Mucosa of descending colon (tissue), 3 donors: ENCODE measurements around the gene CDC34. TPM values are rescaled to one million over a fixed set of nuclear protein-coding genes. Genes with fewer than 3 reads are reported as not detected.

Source experiments
- ATAC-seq: fragments of 200-7000 bp; cut with Tn5 transposase; one replicate; pipeline ENCODE4 v1.9.1; 2020; ENCODE audit warnings: mild to moderate bottlenecking, moderate library complexity
- DNase-seq, 3 donors: peaks; one replicate each; pipeline ENCODE4 v3.0.0-alpha.2; 2020
- H3K36me3 ChIP-seq: fragments of 200-600 bp; one replicate; pipeline ENCODE4 v1.8.0; 2021; ENCODE audit warnings: low read depth, mild to moderate bottlenecking
- H3K4me1 ChIP-seq: fragments of 200-600 bp; one replicate; pipeline ENCODE4 v1.8.0; 2021; ENCODE audit warnings: low read depth, mild to moderate bottlenecking
- H3K4me3 ChIP-seq: fragments of 200-600 bp; one replicate; pipeline ENCODE4 v1.8.0; 2021; ENCODE audit warnings: mild to moderate bottlenecking
- H3K9me3 ChIP-seq: fragments of 200-600 bp; one replicate; pipeline ENCODE4 v1.8.0; 2021; ENCODE audit warnings: mild to moderate bottlenecking
- intact Hi-C, 2 donors: fragments of 100-400 bp; cut with DNase I in 1 of 2; cut with micrococcal nuclease in 1 of 2; formaldehyde crosslinking; loops; one replicate each; pipeline versions ENCODE4 v1.11.0 to v1.11.1; 2022; cut with DNase I, micrococcal nuclease
- total RNA-seq, 3 donors: library from RNA; stranded (reverse); fragmentation: NEBNext Ultra II Directional in 2 of 3; extraction: Animal tissue kit (Norgen Biotek cat#: 25700) in 2 of 3; gene quantifications; one replicate each; pipeline versions ENCODE4 v1.2.1 to v1.2.4, GENCODE V29; 2021 to 2023
- TF ChIP-seq, protein P1 (sequence below): fragments of 200-600 bp; IDR thresholded peaks from one replicate; pipeline ENCODE4 v1.8.0; 2022; ENCODE audit warnings: antibody characterized with exemption, mild to moderate bottlenecking
- donor health status: DM: no; HTN: no; CAD: no; lungs with moderate emphysema.
- donor health status: DM: no; HTN: no; CAD: no.
- donor health status: DM: no; HTN: yes; CAD: no.

Gene CDC34
- total RNA-seq, 3 donors from 2014 or later = 64.6 to 78.0 (median 71.2) TPM

DNA sequence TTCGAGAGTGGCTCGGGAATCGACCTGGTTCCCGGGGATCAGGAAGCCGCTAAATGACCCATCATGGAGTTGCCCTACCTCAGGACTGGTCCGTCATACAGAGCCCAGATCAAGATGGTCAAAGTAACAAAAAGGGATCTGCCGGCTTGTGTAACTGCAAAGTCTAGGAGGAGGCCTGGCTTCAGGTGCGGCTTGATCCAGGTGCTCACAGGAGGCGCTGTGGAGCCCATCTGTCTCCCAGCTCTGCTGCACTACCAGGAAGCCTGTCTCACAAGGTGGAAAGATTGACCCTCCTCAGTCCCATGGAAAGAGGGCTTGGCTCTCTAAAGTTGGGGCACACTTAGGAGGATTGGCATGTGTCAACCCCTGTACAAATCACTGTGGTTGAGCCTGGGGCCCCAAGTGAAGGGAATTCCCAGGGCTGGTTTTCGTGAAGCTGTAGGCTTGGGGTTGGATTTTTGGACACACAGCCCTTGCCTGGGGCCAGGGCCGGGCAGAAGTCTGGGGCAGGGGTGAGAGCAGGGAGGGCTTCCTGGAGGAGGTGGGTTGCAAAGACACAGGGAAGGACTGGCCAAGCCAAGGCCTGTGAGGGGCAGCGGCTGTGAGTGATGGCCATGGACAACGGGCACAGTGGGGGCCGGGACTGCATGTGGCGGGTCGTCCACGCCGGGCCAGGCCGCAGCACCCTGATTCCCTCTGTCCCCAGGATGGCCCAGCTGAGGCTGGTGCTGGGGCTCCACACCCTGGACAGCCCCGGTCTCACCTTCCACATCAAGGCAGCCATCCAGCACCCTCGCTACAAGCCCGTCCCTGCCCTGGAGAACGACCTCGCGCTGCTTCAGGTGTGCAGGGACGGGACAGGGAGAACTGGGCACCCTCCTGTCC lies 16.5 kb downstream of the CDC34 start:
- no peaks in the 10 kb centered on the region for H3K9me3 ChIP-seq
- H3K36me3 ChIP-seq = no peaks in the 10 kb centered on the region
- peak in 1 of 3 donors; percentile 30 for DNase-seq
- intact Hi-C loops = no loop called here
- TF ChIP-seq, protein P1, sequence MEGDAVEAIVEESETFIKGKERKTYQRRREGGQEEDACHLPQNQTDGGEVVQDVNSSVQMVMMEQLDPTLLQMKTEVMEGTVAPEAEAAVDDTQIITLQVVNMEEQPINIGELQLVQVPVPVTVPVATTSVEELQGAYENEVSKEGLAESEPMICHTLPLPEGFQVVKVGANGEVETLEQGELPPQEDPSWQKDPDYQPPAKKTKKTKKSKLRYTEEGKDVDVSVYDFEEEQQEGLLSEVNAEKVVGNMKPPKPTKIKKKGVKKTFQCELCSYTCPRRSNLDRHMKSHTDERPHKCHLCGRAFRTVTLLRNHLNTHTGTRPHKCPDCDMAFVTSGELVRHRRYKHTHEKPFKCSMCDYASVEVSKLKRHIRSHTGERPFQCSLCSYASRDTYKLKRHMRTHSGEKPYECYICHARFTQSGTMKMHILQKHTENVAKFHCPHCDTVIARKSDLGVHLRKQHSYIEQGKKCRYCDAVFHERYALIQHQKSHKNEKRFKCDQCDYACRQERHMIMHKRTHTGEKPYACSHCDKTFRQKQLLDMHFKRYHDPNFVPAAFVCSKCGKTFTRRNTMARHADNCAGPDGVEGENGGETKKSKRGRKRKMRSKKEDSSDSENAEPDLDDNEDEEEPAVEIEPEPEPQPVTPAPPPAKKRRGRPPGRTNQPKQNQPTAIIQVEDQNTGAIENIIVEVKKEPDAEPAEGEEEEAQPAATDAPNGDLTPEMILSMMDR = no peak
- peaks cover 15% of the 10 kb centered on the region for H3K4me1 ChIP-seq
- H3K4me3 ChIP-seq = no peak overlapping the region
- ATAC-seq = no peak

DNA sequence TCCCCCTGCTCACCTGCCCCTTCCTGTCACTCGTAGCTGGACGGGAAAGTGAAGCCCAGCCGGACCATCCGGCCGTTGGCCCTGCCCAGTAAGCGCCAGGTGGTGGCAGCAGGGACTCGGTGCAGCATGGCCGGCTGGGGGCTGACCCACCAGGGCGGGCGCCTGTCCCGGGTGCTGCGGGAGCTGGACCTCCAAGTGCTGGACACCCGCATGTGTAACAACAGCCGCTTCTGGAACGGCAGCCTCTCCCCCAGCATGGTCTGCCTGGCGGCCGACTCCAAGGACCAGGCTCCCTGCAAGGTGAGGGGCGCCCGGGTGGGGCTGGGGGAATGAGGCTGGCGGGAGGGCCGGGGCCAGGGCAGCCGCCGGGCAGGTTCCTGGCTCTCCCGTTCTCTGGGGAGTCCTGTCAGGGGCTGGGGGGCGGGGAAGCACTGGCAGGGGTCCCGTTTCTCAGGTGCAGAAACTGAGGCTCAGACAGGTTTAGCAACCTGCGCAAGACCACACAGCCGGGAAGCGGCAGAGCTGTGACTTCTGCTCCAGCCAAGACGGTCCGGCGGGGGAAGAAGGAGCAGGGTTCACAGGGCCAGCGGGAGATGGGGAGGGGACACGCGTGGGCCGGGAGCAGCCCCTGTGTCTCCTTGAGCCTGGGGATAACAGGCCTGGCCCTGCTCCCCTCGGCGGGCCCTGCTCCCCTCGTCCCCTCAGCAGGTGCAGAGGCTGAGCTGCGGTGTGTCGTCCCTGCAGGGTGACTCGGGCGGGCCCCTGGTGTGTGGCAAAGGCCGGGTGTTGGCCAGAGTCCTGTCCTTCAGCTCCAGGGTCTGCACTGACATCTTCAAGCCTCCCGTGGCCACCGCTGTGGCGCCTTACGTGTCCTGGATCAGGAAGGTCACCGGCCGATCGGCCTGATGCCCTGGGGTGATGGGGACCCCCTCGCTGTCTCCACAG lies 17.6 kb downstream of the CDC34 start:
- DNase-seq (peak in 1 of 3 donors; percentile 44), ATAC-seq (no peak)
- no peaks in the 10 kb centered on the region for H3K36me3 ChIP-seq
- TF ChIP-seq, protein P1 = no peak
- H3K4me3 ChIP-seq = no peak overlapping the region
- peaks cover 15% of the 10 kb centered on the region for H3K4me1 ChIP-seq
- intact Hi-C loops = no loop called here
- no peaks in the 10 kb centered on the region for H3K9me3 ChIP-seq

DNA sequence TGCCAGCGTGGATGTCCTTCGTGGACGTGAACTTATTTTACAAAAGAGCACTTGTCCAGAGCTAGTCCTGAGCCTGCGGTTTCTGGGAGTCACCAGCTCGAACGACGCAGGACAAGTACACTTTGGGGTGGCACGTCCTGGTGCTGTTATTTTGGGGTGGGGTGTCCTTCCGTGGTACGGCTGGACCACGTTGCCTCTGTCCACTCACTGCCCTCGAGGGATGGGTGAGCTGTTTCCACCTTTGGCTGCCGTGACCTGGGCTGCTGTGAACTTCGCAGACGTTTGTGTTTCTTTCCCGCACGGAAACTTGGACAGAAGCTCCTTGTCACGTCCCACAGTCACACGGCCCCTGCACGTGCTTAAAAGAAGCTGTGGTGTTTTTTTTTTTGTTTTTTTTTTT lies 23.3 kb downstream of the CDC34 start:
- TF ChIP-seq, protein P1 = no peak
- no peak overlapping the region for H3K4me3 ChIP-seq
- no peaks in the 10 kb centered on the region for H3K9me3 ChIP-seq
- H3K36me3 ChIP-seq = no peaks in the 10 kb centered on the region
- intact Hi-C loops = no loop called here
- ATAC-seq (no peak), DNase-seq (peak in 1 of 3 donors; percentile 28)
- H3K4me1 ChIP-seq = peaks cover 26% of the 10 kb centered on the region

DNA sequence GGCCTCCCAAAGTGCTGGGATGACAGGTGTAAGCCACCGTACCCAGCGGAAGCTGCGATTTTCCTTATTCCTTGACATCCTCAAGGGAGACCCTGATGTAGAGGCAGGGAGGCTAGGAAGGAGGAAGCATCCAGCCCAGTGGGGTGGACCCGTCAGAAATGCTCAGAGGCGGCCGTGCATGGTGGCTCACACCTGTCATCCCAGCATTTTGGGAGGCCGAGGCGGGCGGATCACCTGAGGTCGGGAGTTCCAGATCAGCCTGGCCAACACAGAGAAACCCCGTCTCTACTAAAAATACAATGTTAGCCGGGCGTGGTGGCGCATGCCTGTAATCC lies 23.9 kb downstream of the CDC34 start:
- H3K4me3 ChIP-seq = no peak overlapping the region
- intact Hi-C loops = no loop called here

More for the DNA sequence above, 23.9 kb downstream of the CDC34 start:
- H3K4me1 ChIP-seq = peaks cover 26% of the 10 kb centered on the region
- H3K36me3 ChIP-seq = no peaks in the 10 kb centered on the region
- no peak for ATAC-seq
- DNase-seq = peak in 1 of 3 donors; percentile 39
- TF ChIP-seq, protein P1 = no peak
- H3K9me3 ChIP-seq = no peaks in the 10 kb centered on the region
